ENCODE results near the gene ADRB2.

The ADRB2 gene

DNA sequence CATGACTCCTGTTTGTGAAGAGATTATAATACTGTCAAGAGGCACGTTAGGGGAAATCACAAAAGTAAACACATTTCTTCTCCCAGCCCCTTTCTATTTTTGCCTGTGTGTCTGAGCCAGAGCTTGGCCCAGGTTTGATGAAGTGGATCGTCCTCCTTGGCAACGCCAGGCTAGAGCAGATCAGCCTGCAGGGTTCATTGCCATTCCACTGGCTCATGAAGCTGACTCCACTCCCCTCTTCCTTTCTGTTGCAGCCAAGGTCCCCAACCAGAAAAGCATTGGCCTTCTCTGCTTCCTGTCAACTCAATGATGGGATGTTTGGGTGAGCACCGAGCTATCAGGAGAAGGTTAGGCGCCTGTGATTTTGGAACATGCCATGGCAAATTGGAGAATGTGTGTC, 3.3 kb downstream of the ADRB2 start:
- in situ Hi-C loops (cut with HindIII; ENCODE audit: low sequenced_read_pairs): loop anchor here (5.0 to 10.0 kb wide), 3 partner anchors 55 to 178 kb away; no protein-coding TSS in a partner anchor

DNA sequence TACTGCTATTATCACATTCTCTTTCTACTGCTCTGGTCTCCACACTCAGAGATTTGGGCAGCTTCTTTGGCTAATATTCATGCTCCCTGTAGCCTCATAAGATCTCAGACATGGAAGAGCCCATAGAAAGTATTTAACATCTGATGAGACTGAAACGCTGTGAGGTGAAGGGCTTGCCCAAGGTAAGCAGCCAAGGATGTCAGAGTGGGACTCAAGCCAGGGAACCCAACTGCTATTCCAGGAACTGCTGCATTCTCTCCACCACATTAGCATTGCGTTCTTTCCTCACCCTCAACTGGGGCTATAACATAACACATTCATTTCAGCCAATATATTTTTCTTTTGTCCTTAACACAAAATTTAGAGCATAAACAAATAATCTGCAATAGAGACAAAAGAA, 3.8 kb downstream of the ADRB2 start:
- in situ Hi-C loops (cut with HindIII; ENCODE audit: low sequenced_read_pairs): loop anchor here (5.0 to 10.0 kb wide), 3 partner anchors 55 to 177 kb away; no protein-coding TSS in a partner anchor

DNA sequence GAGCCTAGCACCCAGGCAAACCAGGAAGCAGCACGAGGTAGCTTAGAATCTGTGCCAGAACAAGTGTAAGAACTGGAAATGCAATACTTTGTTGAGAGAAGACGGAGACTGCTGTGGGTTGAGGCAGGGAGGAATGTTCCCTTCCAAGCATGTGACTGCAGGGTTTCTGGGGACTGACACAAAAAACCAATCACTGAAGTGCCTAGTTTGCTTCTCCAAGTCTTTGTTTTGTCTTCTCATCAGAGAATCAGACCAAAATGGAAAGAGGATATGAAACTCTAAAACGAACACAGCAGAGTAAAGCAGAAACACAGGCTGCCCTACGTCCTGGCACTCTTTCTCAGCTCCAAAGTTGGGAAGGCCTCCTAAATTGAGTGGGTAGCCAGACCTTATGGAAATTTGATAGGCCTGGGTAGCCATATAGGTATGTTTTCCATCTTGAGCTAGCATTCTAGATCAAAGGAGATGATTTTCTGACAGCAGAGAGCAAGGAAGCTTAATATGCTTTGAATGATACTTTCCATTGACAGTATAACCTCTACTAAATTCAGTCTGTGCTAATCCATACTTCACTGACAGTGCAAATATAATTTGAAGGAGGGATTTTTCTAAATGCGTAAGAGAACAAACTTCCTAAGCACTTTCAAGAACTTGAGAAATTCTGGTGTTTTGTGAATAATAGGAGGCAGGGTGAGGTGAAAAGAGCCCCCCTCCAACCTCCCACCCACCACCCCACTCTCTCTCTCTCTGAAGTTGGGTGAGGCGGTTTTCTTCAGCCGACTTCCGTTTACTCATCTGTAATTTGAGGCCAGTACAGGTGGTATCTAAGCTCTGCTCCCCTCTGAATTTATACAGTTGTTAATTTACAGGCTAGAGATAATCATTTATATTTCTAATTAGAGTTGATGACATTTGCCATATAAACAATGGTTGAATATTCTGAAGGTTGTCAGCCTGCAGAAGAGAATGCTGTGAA, 5.5 kb downstream of the ADRB2 start:
- in situ Hi-C loops (cut with HindIII; ENCODE audit: low sequenced_read_pairs): loop anchor here (5.0 to 10.0 kb wide), 3 partner anchors 57 to 175 kb away; no protein-coding TSS in a partner anchor

DNA sequence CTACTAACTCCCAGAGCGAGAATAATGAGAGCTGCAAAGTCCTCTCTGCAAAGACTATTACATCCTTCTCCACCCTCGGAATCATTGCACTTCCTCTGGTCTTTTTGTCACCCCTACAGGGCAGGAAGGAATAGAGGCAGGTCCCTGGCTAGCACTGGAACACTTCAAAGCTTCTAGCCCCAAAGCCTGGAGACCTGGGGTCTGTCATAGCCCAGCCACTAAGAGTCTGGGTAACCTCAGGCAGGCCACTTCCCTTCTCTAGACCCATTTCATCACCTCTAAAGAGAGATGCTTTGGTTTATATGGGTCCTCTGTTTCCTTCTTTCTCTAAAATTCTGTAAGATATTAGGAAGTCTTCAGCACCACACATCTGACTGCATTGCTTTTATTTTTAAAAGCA, 6.7 kb downstream of the ADRB2 start:
- in situ Hi-C loops (cut with HindIII; ENCODE audit: low sequenced_read_pairs): loop anchor here (5.0 to 10.0 kb wide), 3 partner anchors 58 to 174 kb away; no protein-coding TSS in a partner anchor

DNA sequence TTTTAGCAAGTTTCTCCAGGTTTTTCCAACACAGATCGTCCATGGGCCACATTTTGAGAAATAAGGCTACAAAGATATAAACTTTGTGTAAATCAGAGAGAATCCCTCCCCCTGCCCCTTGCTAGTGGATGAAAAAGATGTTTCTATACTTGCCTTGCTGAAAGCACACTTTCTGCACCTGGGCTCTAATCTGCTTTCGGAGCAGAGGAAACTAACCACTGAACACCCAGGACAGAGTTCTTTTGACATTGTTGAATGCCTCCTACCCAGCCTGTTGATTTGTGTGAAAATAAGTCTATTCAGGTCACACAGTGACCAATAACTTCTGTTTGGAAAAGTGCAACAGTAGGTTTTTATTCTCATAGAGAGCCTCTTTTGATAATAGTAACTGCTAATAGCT, 7.5 kb downstream of the ADRB2 start:
- in situ Hi-C loops (cut with HindIII; ENCODE audit: low sequenced_read_pairs): loop anchor here (5.0 to 10.0 kb wide), 3 partner anchors 59 to 173 kb away; no protein-coding TSS in a partner anchor

DNA sequence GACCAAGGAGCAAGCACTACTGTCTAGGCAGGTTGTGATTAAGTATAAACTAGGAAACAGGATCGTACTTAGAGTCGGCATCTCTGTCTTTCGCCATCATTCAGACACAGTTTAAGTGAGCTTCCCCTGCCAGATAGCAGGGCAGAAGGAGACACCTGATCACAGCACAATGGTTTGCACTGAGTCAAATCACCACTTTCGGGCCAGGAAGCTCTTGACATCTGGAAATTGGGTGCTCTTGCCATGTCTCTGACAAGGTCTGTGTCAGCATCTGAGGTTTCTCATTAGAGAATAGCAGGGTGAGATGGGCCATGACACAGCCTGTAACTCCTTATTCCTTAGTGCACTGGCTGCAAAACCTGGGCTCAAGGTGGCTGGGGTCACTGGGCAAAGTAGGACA, 8.3 kb downstream of the ADRB2 start:
- in situ Hi-C loops (cut with HindIII; ENCODE audit: low sequenced_read_pairs): loop anchor here (5.0 to 10.0 kb wide), 3 partner anchors 60 to 173 kb away; no protein-coding TSS in a partner anchor

DNA sequence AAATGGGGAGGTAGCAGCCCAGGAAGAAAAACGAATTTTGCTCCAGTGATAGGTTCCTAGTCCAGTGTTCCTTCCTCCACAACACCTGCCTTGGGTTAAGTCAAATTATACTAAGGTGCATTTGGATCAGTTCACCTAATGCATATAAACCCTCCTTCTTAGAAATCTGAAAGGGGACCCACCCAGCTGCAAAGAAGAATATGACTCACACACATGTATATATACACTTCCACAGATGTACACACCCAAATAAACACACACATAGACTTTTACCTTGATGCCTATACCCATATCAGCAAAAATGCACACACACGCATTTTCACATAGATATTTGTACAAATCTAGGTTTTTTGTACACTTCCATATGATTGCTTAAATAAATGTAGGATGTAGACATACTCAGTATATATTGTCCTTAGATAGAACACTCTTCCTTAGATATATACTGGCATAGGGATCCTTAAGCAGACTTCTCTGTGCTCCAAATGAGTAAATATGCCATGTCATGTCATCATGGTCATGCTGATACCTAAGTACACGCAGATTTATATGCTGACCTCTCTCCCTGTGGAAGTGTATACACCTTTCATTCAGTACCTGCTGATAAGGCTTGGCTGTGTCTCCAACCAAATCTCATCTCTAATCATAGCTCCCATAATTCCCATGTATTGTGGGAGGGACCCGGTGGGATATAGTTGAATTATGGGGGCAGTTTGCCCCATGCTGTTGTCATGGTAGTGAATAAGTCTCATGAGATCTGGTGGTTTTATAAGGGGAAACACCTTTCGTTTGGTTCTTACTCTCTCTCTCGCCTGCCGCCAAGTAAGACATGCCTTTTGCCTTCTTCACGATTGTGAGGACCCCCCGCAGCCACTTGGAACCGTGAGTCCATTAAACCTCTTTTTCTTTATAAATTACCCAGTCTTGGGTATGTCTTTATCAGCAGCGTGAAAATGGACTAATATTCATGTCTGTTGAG, 10.2 kb downstream of the ADRB2 start:
- in situ Hi-C loops (cut with HindIII; ENCODE audit: low sequenced_read_pairs): loop anchor here (10.0 kb wide), 2 partner anchors 62 to 78 kb away; no protein-coding TSS in a partner anchor

DNA sequence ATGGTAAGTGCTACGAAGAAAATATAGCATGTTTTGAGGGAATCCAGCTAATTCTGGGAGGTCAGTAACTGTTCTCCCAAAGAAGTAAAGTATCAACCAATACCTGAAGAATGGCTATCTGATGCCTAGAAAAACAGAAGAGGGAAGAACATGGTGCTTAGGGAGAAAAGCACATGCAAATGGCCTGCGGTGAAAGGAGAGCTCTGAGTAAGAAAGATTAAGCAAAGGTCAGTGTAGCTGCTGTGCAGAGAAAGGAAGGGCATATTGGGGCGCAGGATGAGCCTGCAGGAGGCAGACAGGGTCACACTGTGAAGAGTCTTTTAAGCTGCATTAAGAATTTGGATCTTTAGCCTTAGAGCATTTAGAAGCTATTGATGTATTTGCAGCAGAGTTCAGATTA, 11.0 kb downstream of the ADRB2 start:
- in situ Hi-C loops (cut with HindIII; ENCODE audit: low sequenced_read_pairs): loop anchor here (10.0 kb wide), 2 partner anchors 63 to 77 kb away; no protein-coding TSS in a partner anchor

DNA sequence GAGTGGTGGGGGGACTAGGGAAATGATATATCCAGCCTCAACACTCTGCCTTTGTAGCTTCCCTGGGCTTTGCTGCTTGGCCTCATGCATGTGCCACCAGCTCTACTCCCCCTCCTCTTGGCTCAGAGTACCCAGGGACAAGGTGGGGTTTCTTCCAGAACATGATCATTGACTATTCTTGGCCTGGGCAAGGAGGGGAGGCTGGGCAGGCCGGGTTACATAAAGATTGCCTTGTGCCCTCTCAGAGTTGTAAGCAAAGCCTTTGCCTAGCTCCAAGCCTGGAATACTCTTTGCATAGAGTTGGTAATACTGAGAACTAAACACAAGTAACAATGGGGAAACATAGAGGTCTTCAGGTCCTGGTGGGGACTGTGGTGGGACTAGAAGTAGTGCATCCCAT, 11.9 kb downstream of the ADRB2 start:
- in situ Hi-C loops (cut with HindIII; ENCODE audit: low sequenced_read_pairs): loop anchor here (10.0 kb wide), 2 partner anchors 64 to 76 kb away; no protein-coding TSS in a partner anchor

DNA sequence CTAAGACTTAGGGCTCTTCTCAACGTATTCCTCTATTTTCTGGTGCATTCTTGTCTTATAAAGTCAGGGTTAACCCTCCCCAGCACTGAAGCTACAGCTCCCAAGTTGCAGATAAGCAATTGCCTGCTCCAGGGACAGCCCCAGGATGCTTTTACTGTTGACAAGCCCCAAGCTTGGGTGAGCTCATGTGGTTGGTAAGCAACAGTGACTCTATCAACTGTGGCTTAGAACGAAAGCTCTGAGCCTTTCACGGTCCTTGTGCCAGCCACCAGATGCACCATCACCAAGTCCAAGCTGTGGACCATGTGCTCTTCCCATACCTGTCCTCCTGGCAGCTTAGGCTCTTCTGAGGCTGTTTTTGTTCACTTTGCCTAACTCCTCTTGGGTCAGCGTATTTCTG, 13.5 kb downstream of the ADRB2 start:
- in situ Hi-C loops (cut with HindIII; ENCODE audit: low sequenced_read_pairs): loop anchor here (10.0 kb wide), 2 partner anchors 65 to 75 kb away; no protein-coding TSS in a partner anchor

DNA sequence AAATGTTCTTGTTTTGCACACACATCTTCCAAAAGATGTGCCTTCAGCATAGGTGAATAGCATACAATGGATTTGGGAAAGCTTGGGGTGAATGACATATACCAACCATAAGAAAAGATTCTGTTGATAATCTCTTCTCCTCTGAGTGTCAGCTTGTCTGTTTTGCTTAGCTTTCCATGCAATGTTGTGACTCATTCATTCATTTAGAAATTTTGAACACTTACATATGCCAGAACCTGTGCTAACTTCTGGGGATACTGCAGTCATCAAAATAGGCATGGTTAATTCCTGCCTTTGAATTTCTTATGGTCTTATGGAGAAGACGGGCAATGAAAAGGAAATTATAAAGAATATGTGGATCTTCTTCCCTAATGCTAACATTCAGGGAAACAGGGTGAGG, 14.1 kb downstream of the ADRB2 start:
- in situ Hi-C loops (cut with HindIII; ENCODE audit: low sequenced_read_pairs): no loop called here

DNA sequence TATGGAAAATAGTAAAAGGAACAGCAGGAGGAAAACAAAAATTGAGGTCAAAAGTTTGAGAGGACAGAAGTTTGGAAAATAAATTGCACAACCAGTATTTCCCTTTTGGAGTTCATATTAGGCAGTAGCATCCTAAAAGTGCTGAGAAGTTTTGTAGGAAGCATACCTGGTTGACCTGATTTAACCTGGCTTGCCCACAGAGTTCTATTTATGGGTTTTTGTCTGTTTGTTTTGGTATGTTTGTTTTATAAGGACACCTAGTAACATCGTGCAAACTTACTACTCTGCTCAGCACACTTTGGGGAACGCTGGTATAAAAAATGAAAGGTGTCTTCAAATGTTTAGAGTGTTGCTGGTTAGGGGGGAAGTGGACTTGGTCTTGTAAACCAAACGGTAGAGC, 15.1 kb downstream of the ADRB2 start:
- in situ Hi-C loops (cut with HindIII; ENCODE audit: low sequenced_read_pairs): no loop called here

DNA sequence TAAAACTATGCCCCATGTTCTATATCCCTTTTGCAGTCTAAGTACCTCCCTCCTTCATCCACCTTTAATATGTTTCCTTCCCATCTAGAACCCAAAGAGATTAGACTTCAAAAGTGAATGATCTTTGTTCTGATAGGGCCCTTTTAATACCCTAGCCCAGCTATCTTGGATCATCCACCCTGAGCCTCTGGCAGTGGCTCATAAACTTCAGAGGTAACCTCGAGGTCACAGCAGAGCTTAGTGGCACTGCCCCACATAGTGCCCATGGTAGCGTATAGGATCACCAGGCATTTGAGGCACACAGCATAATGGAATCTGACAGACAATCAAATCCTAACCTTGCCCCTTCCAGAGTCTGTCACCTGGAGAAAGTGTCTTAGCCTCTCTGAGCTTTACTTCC, 15.8 kb downstream of the ADRB2 start:
- in situ Hi-C loops (cut with HindIII; ENCODE audit: low sequenced_read_pairs): no loop called here

DNA sequence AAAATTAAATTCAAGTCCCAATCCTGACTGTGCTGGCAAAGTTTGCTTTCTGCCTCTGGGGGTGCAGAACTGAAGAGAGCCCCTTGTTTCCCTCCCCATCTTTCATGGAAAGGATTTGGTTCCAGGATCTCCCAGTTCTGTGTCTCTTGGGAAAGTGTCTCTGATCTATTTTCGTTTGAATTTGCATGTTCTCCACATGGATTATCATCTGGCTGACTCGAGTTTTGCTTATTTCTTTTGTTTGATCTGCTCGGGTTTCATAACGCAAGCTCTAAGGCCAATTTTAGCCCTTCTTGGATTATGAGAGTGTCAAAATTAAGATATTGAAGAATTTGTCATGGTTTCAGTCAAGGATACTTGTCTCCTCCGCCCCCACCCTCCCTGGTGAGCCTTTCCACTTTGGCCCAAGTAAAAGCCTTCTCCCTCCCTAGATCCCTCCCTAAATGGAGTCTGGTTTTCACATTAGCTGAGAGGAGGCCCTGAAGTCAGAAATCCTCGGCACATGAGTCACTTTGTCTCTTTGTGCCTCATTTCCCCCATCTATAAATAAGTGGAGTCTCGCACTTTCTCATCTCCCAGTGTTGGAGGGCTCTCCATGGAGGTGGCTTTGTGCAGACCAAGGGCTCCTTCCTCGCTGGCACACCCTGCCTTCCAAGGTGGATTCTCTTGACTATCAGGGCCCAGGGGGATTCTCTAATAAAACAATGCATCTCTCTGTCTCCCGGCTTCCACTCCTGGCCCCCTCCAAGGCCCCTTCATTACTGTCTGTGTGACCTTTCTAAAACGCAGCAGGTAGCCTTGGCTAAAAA, 17.3 kb downstream of the ADRB2 start:
- in situ Hi-C loops (cut with HindIII; ENCODE audit: low sequenced_read_pairs): no loop called here

DNA sequence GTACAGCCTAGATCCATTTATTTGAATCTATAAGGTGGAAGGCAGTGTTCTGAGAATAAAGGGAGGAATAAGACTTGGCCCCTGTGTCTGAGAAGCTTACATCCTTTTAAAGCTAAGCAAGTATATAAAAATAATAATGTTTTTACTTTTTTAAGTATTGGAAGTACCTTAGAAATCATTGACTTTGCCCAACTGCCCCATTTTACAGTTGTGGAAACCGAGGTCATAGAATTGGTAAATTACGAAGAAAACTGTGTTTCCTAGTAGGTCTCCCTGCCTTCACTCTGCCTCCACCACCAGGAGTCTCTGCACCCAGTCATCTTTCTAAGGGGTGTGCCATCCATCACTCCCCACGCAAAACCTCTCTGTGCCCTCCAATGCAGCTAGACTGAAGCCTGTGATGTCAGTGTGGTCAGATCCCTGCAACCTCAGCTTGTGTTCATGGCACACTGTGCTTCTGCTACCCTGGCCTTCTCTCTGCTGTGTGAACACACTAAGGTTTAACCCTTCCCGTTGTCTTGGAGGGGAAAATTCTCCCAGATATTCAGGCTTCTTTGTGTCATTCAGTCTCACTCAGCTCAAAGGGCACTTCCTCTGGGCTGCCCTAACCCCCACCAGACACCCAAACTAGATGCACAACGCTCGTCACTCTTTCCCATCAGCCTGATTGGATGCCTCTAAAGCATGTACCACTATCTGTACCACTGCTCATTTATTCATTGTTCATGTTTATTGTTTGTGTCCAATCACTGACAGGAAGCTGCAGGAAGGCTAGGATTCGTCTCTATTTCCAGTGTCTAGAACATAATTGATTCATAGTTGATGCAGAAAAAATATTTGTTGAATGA, 18.2 kb downstream of the ADRB2 start:
- in situ Hi-C loops (cut with HindIII; ENCODE audit: low sequenced_read_pairs): no loop called here

DNA sequence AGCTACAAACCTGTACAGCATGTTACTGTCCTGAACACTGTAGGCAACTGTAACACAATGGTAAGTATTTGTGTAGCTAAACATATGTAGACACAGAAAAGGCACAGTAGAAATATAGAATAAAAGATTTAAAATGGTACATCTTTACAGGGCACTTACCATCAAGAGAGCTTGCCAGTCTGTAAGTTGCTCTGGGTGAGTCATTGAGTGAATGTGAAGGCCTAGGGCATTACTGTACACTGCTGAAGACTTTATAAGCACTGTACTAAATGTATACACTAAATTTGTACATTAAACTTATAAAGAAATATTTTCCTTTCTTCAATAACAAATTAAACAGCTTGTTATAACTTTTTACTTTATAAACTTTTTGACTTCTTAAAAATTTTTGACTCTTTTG, 20.5 kb downstream of the ADRB2 start:
- in situ Hi-C loops (cut with HindIII; ENCODE audit: low sequenced_read_pairs): no loop called here

DNA sequence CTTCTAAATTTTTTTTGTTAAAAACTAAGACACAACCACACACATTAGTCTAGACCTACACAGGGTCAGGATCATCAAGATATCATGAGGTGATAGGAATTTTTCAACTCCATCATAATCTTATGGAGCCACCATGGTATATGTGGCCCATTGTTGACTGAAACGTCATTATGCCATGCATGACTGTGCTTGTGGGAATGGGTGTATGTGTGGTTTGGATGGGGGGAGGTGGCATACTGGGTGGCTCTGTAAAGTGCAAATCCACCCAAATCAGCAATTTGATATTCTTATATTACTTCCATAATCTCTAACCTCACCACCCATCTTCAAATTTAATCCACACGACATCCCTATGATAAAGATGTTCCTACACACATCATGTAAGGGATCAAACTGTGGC, 21.0 kb downstream of the ADRB2 start:
- in situ Hi-C loops (cut with HindIII; ENCODE audit: low sequenced_read_pairs): no loop called here

DNA sequence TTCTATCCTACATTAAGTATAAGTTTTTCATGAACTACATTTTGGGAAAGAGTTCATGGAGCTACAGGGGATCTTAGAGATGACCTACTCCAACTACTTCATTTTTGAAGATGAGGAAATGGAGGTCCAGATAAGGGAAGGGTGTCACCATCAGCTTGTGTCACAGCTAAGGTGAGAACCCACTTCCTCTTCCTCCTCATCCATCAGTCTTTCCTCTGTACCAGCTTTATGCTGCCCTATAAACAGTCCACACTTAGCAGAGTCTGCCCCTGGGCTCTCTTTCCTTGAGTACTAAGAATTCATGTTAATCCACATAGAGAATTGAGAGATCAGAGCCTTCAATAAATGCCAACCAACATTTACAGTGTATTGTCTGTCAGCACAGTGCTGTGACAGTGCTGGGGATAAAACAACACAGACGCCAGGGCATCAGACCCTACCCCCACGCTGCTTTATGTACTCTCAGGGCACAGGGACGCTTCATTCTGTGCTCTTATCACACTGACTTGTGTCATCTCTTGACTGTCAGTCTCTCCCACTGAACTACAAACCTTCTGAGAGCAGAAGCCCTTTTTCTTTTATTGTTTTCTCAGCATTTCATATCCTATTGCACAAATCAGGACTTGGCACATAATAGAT, 22.1 kb downstream of the ADRB2 start:
- in situ Hi-C loops (cut with HindIII; ENCODE audit: low sequenced_read_pairs): no loop called here

All from endothelial cell of hepatic sinusoid (primary cell).